NCI-H2227 (cell line): ENCODE data around the gene ABCB11.
"Not testable (repeated sequence)": the region's sequence is repeated elsewhere in the genome, so short reads cannot be mapped to it uniquely, and the experiment has no call there.

Experiments
- DNase-seq: peaks from one replicate; lab custom pipeline; 2025; ENCODE audit not compliant: unreplicated experiment; lab: John Stamatoyannopoulos, UW

ABCB11 gene

GRCh38 chr2:169046440-169047151 lies 15.5 kb upstream of the ABCB11 start:
- DNase-seq: no peak

- no peak for DNase-seq
Measured at GRCh38 chr2:169042856-169043255, 11.7 kb upstream of the ABCB11 start.

- DNase-seq: no peak
Measured at GRCh38 chr2:169041594-169041993, 10.5 kb upstream of the ABCB11 start.

GRCh38 chr2:169039702-169040101 lies 8.6 kb upstream of the ABCB11 start:
- DNase-seq: no peak

- no peak for DNase-seq
Measured at GRCh38 chr2:169038338-169038757, 7.2 kb upstream of the ABCB11 start.

GRCh38 chr2:169036736-169037440 lies 5.8 kb upstream of the ABCB11 start:
- no peak for DNase-seq

GRCh38 chr2:169035887-169036286 lies 4.8 kb upstream of the ABCB11 start:
- DNase-seq: no peak

GRCh38 chr2:169034984-169035544 lies 3.9 kb upstream of the ABCB11 start:
- DNase-seq: no peak

GRCh38 chr2:169034256-169034655 lies 3.1 kb upstream of the ABCB11 start:
- DNase-seq: peak; percentile 45

GRCh38 chr2:169029341-169029740 lies 1.8 kb downstream of the ABCB11 start:
- no peak for DNase-seq

- DNase-seq: no peak
Measured at GRCh38 chr2:169027234-169027633, 3.9 kb downstream of the ABCB11 start.

- no peak for DNase-seq
Measured at GRCh38 chr2:169026056-169026455, 5.1 kb downstream of the ABCB11 start.

GRCh38 chr2:169023161-169023560 lies 8.0 kb downstream of the ABCB11 start:
- DNase-seq: no peak

- no peak for DNase-seq
Measured at GRCh38 chr2:169018390-169018789, 12.7 kb downstream of the ABCB11 start.

GRCh38 chr2:169015943-169016342 lies 15.2 kb downstream of the ABCB11 start:
- no peak for DNase-seq

- DNase-seq: no peak
Measured at GRCh38 chr2:169014780-169015179, 16.3 kb downstream of the ABCB11 start.

- DNase-seq: no peak
Measured at GRCh38 chr2:169013628-169014026, 17.5 kb downstream of the ABCB11 start.

GRCh38 chr2:169012812-169013627 lies 18.1 kb downstream of the ABCB11 start:
- no peak for DNase-seq

- DNase-seq: not testable (repeated sequence)
Measured at GRCh38 chr2:169012191-169012792, 18.8 kb downstream of the ABCB11 start.

- DNase-seq: no peak
Measured at GRCh38 chr2:169011698-169012097, 19.4 kb downstream of the ABCB11 start.
